CD4-positive, alpha-beta memory T cell (primary cell): ENCODE data around the gene COL20A1. TPM values are rescaled to one million over a fixed set of nuclear protein-coding genes. Genes with fewer than 3 reads are reported as not detected.

ENCODE experiments used
- CTCF ChIA-PET: fragments of 350-600 bp; sonication (Branson Sonifier 250); formaldehyde crosslinking; loops from one replicate; lab custom pipeline; 2021; ENCODE audit warnings: inconsistent platforms; ENCODE audit not compliant: partially characterized antibody; lab: Charles Lee
- POLR2A ChIA-PET: fragments of 350-600 bp; sonication (Branson Sonifier 250); formaldehyde crosslinking; loops from one replicate; lab custom pipeline; 2021; ENCODE audit not compliant: partially characterized antibody; lab: Charles Lee
- DNase-seq, 5 donors: peaks; one replicate each; pipeline versions ENCODE4 v3.0.0 to v3.0.0-alpha.2; 2020 to 2022; ENCODE audit warnings: mixed read lengths in 1 of 5
- H3K27ac ChIP-seq: one replicate; pipeline ENCODE4 v1.7.0; 2013; ENCODE audit warnings: low read depth, low read length
- H3K27me3 ChIP-seq: 2 replicates; pipeline ENCODE4 v1.7.0; 2013; ENCODE audit warnings: mild to moderate bottlenecking, low read length, moderate library complexity; ENCODE audit not compliant: insufficient read depth
- H3K36me3 ChIP-seq: 2 replicates; pipeline ENCODE4 v1.7.0; 2013; ENCODE audit warnings: mild to moderate bottlenecking, low read length, moderate library complexity; ENCODE audit not compliant: insufficient read depth
- H3K4me1 ChIP-seq: 2 replicates; pipeline ENCODE4 v1.7.0; 2013; ENCODE audit warnings: mild to moderate bottlenecking, low read length, moderate library complexity; ENCODE audit not compliant: insufficient read depth
- H3K4me3 ChIP-seq, 2 donors: one replicate each; pipeline ENCODE4 v1.7.0; 2013; ENCODE audit warnings: low read length in 2 of 2, mild to moderate bottlenecking in 1 of 2
- H3K9me3 ChIP-seq, 2 donors: one replicate each; pipeline ENCODE4 v1.7.0; 2013; ENCODE audit warnings: low read length in 2 of 2, control low read depth in 1 of 2; ENCODE audit not compliant: control insufficient read depth in 1 of 2
- H3K27ac Mint-ChIP-seq, 7 donors: one replicate each; pipeline ENCODE4 v1.8.0; 2020 to 2021; ENCODE audit warnings: mixed read lengths in 7 of 7, mild to moderate bottlenecking in 6 of 7, inconsistent platforms in 3 of 7, moderate library complexity in 3 of 7
- H3K27me3 Mint-ChIP-seq, 2 donors: one replicate each; pipeline ENCODE4 v1.8.0; 2020 to 2021; ENCODE audit warnings: mixed read lengths in 2 of 2
- H3K36me3 Mint-ChIP-seq, 2 donors: one replicate each; pipeline ENCODE4 v1.8.0; 2020 to 2021; ENCODE audit warnings: mixed read lengths in 2 of 2, inconsistent platforms in 1 of 2, mild to moderate bottlenecking in 1 of 2
- H3K4me1 Mint-ChIP-seq, 4 donors: one replicate each; pipeline ENCODE4 v1.8.0; 2020 to 2021; ENCODE audit warnings: mixed read lengths in 4 of 4, mild to moderate bottlenecking in 1 of 4
- H3K4me3 Mint-ChIP-seq, 8 donors: one replicate each; pipeline ENCODE4 v1.8.0; 2020 to 2021; ENCODE audit warnings: mixed read lengths in 8 of 8, mild to moderate bottlenecking in 7 of 8, moderate library complexity in 6 of 8, inconsistent platforms in 3 of 8
- H3K9me3 Mint-ChIP-seq, 8 donors: one replicate each; pipeline ENCODE4 v1.8.0; 2020 to 2021; ENCODE audit warnings: mixed read lengths in 8 of 8, mild to moderate bottlenecking in 5 of 8, inconsistent platforms in 3 of 8, moderate library complexity in 1 of 8
- intact Hi-C: fragments of 100-400 bp; cut with micrococcal nuclease; formaldehyde crosslinking; loops from one replicate; pipeline ENCODE4 v1.15.1; 2023
- polyA plus RNA-seq, 2 donors: library from polyadenylated mRNA; unstranded; fragments of 300-500 nt; fragmentation: Illumina TruSeq; gene quantifications; one replicate each; pipeline ENCODE4 v1.2.3, GENCODE V29; 2021
- total RNA-seq, 2 experiments: library from RNA; stranded (reverse); gene quantifications; one replicate each; pipeline ENCODE4 v1.2.3, GENCODE V29; 2021

Gene COL20A1
- total and polyA plus RNA-seq, 4 experiments from 2014 or later = 0.11 TPM; not detected in 3

- POLR2A ChIA-PET = no interaction called here
- intact Hi-C loops = no loop called here
- Mint-ChIP-seq H3K27ac (peak overlapping the region in 1 of 7 donors; percentile 66), H3K4me1 (peaks cover 2 to 23% (median 4%) of the 10 kb centered on the region in 4 donors), H3K27me3 (no peaks in the 10 kb centered on the region), H3K9me3 (no peaks in the 10 kb centered on the region), H3K4me3 (no peak overlapping the region), H3K36me3 (peaks cover 4 to 44% of the 10 kb centered on the region in 2 donors)
- peak in 1 of 5 donors; percentile 6 for DNase-seq
- CTCF ChIA-PET = interaction anchor here (1.6 kb wide), 1 partner anchor 56 kb away, joined by 7 read pairs; no protein-coding TSS in a partner anchor
- H3K36me3 ChIP-seq = peaks cover 52% of the 10 kb centered on the region
- H3K27ac ChIP-seq = no peak overlapping the region
- H3K4me3 ChIP-seq = no peak overlapping the region
- H3K27me3 ChIP-seq = no peaks in the 10 kb centered on the region
- H3K9me3 ChIP-seq = no peaks in the 10 kb centered on the region
- peaks cover 5% of the 10 kb centered on the region for H3K4me1 ChIP-seq
These were observed 13.1 kb upstream of the COL20A1 start for GRCh38 chr20:63279931-63280330.

DNA sequence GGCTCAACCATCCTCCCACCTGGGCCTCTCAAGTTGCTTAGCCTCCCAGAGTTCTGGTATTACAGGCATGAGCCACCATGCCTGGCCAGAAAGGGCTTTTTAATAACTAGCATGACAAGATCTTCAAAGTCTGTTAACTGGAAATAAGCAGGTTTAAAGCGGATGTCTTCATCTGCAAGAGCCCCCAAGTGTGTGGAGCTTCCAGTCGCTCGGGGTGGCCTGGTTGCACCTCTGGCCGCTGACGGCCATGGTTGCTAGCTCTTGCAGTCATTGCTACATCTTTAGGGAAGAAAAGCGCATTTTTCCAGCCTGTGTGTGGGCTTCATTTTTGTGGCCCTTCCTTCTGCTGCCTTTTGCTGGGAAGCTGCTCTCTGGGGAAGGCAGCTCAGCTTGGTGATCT lies 12.6 kb upstream of the COL20A1 start:
- peak in 1 of 5 donors; percentile 13 for DNase-seq
- H3K36me3 ChIP-seq = peaks cover 52% of the 10 kb centered on the region
- no peak overlapping the region for H3K27ac Mint-ChIP-seq
- peaks cover under 1 to 18% (median 2%) of the 10 kb centered on the region in 4 donors for H3K4me1 Mint-ChIP-seq
- no peak overlapping the region for H3K27ac ChIP-seq
- ChIA-PET CTCF (interaction anchor here (1.6 kb wide), 1 partner anchor 57 kb away, joined by 7 read pairs; no protein-coding TSS in a partner anchor), POLR2A (no interaction called here)
- H3K4me3 Mint-ChIP-seq = no peak overlapping the region
- H3K27me3 ChIP-seq = no peaks in the 10 kb centered on the region
- H3K4me3 ChIP-seq = no peak overlapping the region
- peaks cover under 1% of the 10 kb centered on the region for H3K4me1 ChIP-seq
- H3K27me3 Mint-ChIP-seq = no peaks in the 10 kb centered on the region
- peaks cover 4 to 44% of the 10 kb centered on the region in 2 donors for H3K36me3 Mint-ChIP-seq
- intact Hi-C loops = no loop called here
- no peaks in the 10 kb centered on the region for H3K9me3 Mint-ChIP-seq
- H3K9me3 ChIP-seq = no peaks in the 10 kb centered on the region

GRCh38 chr20:63280929-63281545 lies 11.9 kb upstream of the COL20A1 start:
- Mint-ChIP-seq H3K27ac (no peak overlapping the region), H3K9me3 (no peaks in the 10 kb centered on the region), H3K36me3 (peaks cover 4 to 46% of the 10 kb centered on the region in 2 donors), H3K4me3 (no peak overlapping the region), H3K4me1 (peaks cover 0 to 21% (median 1%) of the 10 kb centered on the region in 4 donors), H3K27me3 (no peaks in the 10 kb centered on the region)
- Histone ChIP-seq H3K4me3 (no peak overlapping the region), H3K9me3 (no peaks in the 10 kb centered on the region), H3K27ac (no peak overlapping the region), H3K4me1 (no peaks in the 10 kb centered on the region), H3K27me3 (no peaks in the 10 kb centered on the region), H3K36me3 (peaks cover 46% of the 10 kb centered on the region)
- DNase-seq = peak in 1 of 5 donors; percentile 7
- ChIA-PET POLR2A (interaction anchor here (1.3 kb wide), 1 partner anchor 8 kb away, joined by 4 read pairs; the partner anchor contains the start of gene ARFGAP1), CTCF (interaction anchor here (1.6 kb wide), 1 partner anchor 57 kb away, joined by 7 read pairs; no protein-coding TSS in a partner anchor)
- intact Hi-C loops = no loop called here

GRCh38 chr20:63281742-63282665 lies 11.0 kb upstream of the COL20A1 start:
- DNase-seq = peak in 1 of 5 donors; percentile 20
- Histone ChIP-seq H3K27ac (no peak overlapping the region), H3K36me3 (peaks cover 41% of the 10 kb centered on the region), H3K4me1 (no peaks in the 10 kb centered on the region), H3K27me3 (no peaks in the 10 kb centered on the region), H3K9me3 (no peaks in the 10 kb centered on the region), H3K4me3 (no peak overlapping the region)
- ChIA-PET POLR2A (interaction anchor here (0.9 to 3.5 kb wide), 3 partner anchors 9 to 27 kb away, joined by 3 to 15 read pairs (median 4); partner anchors contain the start of gene ARFGAP1), CTCF (no interaction called here)
- no peak overlapping the region for H3K27ac Mint-ChIP-seq
- peaks cover 4 to 42% of the 10 kb centered on the region in 2 donors for H3K36me3 Mint-ChIP-seq
- no peaks in the 10 kb centered on the region for H3K27me3 Mint-ChIP-seq
- peaks cover 0 to 15% (median 1%) of the 10 kb centered on the region in 4 donors for H3K4me1 Mint-ChIP-seq
- H3K4me3 Mint-ChIP-seq = no peak overlapping the region
- intact Hi-C loops = no loop called here
- no peaks in the 10 kb centered on the region for H3K9me3 Mint-ChIP-seq

- Mint-ChIP-seq H3K27ac (no peak overlapping the region), H3K9me3 (no peaks in the 10 kb centered on the region), H3K4me1 (peaks cover 0 to 15% (median 1%) of the 10 kb centered on the region in 4 donors), H3K4me3 (no peak overlapping the region), H3K27me3 (no peaks in the 10 kb centered on the region), H3K36me3 (peaks cover 4 to 40% of the 10 kb centered on the region in 2 donors)
- Histone ChIP-seq H3K27ac (no peak overlapping the region), H3K36me3 (peaks cover 36% of the 10 kb centered on the region), H3K9me3 (no peaks in the 10 kb centered on the region), H3K27me3 (no peaks in the 10 kb centered on the region), H3K4me1 (no peaks in the 10 kb centered on the region), H3K4me3 (no peak overlapping the region)
- ChIA-PET CTCF (no interaction called here), POLR2A (interaction anchor here (0.9 to 3.5 kb wide), 2 partner anchors 10 to 26 kb away, joined by 3 to 15 read pairs; partner anchors contain the start of gene ARFGAP1)
- peak in 1 of 5 donors; percentile 3 for DNase-seq
- intact Hi-C loops = no loop called here
These were observed 10.0 kb upstream of the COL20A1 start for GRCh38 chr20:63282946-63283345.

DNA sequence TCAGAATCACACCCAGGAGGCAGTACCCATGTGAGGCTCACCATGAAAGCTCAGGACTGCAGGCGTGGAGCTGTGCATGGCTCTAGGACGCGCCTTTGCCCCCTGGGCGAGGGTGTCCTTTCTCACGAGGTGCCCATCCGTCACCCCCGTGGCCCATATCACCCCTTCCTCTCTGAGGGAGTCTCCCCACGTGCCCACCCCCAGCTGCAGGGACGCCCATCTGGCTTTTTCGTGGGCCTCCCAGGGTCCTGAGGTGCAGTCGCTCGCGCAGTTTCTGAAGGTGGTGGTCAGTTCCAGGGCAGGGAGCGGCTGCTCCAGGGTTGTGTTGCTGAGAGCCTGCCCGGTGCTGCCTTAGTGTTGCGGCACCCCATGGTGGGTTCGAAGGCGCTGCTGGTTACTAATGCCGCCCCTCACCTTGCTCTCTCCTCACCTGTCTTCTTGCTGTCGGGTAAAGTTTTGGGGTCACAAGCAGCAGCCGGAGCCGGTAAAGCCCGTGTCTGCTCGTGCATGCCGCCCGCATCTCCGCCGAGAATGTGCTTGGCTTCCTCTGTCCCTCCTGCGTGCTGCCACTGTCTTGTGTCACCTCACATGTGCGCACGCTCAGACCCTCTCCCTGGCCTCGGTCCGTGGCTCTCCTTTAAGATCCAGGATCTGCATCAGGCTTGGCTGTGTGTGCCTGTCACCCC lies 9.4 kb upstream of the COL20A1 start:
- peak overlapping the region in 5 of 7 donors; percentile 50 to 90 (median 72) for H3K27ac Mint-ChIP-seq
- H3K27ac ChIP-seq = no peak overlapping the region
- POLR2A ChIA-PET = interaction anchor here (0.7 to 3.5 kb wide), 3 partner anchors 11 to 13 kb away, joined by 3 to 15 read pairs (median 4); partner anchors contain the start of gene ARFGAP1
- peak in 1 of 5 donors; percentile 24 for DNase-seq
- H3K4me3 ChIP-seq = no peak overlapping the region
- H3K4me1 ChIP-seq = no peaks in the 10 kb centered on the region
- intact Hi-C loops = no loop called here
- CTCF ChIA-PET = interaction anchor here (1.6 kb wide), 1 partner anchor 60 kb away, joined by 4 read pairs; no protein-coding TSS in a partner anchor
- peaks cover 33% of the 10 kb centered on the region for H3K36me3 ChIP-seq
- no peaks in the 10 kb centered on the region for H3K9me3 ChIP-seq
- H3K4me3 Mint-ChIP-seq = peak overlapping the region; percentile 57 to 86 (median 78)
- peaks cover 0 to 15% (median 1%) of the 10 kb centered on the region in 4 donors for H3K4me1 Mint-ChIP-seq
- no peaks in the 10 kb centered on the region for H3K9me3 Mint-ChIP-seq
- H3K27me3 Mint-ChIP-seq = no peaks in the 10 kb centered on the region
- no peaks in the 10 kb centered on the region for H3K27me3 ChIP-seq
- peaks cover 4 to 40% of the 10 kb centered on the region in 2 donors for H3K36me3 Mint-ChIP-seq
